ENCODE results near the gene SLC25A48. TPM values are rescaled to one million over a fixed set of nuclear protein-coding genes. Genes with fewer than 3 reads are reported as not detected.

SLC25A48 gene
- total RNA-seq, 1 experiment from 2014 or later = not detected

- ChIA-PET CTCF (interaction anchor here (0.9 kb wide), 1 partner anchor 9 kb away, joined by 3 read pairs; no protein-coding TSS in a partner anchor), POLR2A (no interaction called here)
- TF ChIP-seq TCF7L2 (IDR thresholded peaks at IDR 0.05; ENCODE audit: low read depth, low read length) = no peak
- TF ChIP-seq POLR2AphosphoS5 (IDR thresholded peaks at IDR 0.05; ENCODE audit: low read depth, low read length) = no peak
- no peak for TF ChIP-seq SIN3A (IDR thresholded peaks at IDR 0.05; ENCODE audit: borderline replicate concordance, insufficient read depth, low read depth, low read length)
- TF ChIP-seq REST (IDR thresholded peaks at IDR 0.05; ENCODE audit: insufficient read depth in 1 of 2, low read depth in 2 of 2, low read length in 1 of 2) = no peak
- no peak for TF ChIP-seq CTCF (IDR thresholded peaks at IDR 0.05)
- in situ Hi-C loops (cut with HindIII; ENCODE audit: low pct_unique_long_range_greater_than_20kb, low sequenced_read_pairs) (loop anchor here (25.0 kb wide), 1 partner anchor 377 kb away; the partner anchor contains the start of gene TIFAB), intact Hi-C loops (cut with micrococcal nuclease; ENCODE audit: unreplicated experiment) (no loop called here)
- Histone ChIP-seq H3K4me3 (ENCODE audit: low read depth in 2 of 2, low read length in 2 of 2) (no peak overlapping the region), H3K27ac (ENCODE audit: low read length) (no peak overlapping the region), H3K36me3 (ENCODE audit: control insufficient read depth, insufficient read depth, low read length) (no peaks in the 10 kb centered on the region), H3K9me3 (ENCODE audit: control insufficient read depth, insufficient read depth, low read depth, low read length) (no peaks in the 10 kb centered on the region), H3K4me1 (ENCODE audit: control insufficient read depth, insufficient read depth, low read length) (0 out of 2 replicates have a peak, but pooled peaks cover 3% of the 10 kb centered on the region), H3K27me3 (ENCODE audit: control insufficient read depth, insufficient read depth, low read length) (peaks cover 27% of the 10 kb centered on the region)
- BruUV-seq (replicated peaks) = no TSS peak
- DNase-seq (ENCODE audit: low read depth, low spot score) (no peak), ATAC-seq (no peak)
Observed at GRCh38 chr5:135839566-135839965, 5.1 kb downstream of the SLC25A48 start.

- Histone ChIP-seq H3K4me3 (ENCODE audit: low read depth in 2 of 2, low read length in 2 of 2) (no peak overlapping the region), H3K27me3 (ENCODE audit: control insufficient read depth, insufficient read depth, low read length) (peaks cover 16% of the 10 kb centered on the region), H3K9me3 (ENCODE audit: control insufficient read depth, insufficient read depth, low read depth, low read length) (no peaks in the 10 kb centered on the region), H3K36me3 (ENCODE audit: control insufficient read depth, insufficient read depth, low read length) (no peaks in the 10 kb centered on the region), H3K27ac (ENCODE audit: low read length) (no peak overlapping the region), H3K4me1 (ENCODE audit: control insufficient read depth, insufficient read depth, low read length) (no peaks in the 10 kb centered on the region)
- ATAC-seq = no peak
- ChIA-PET POLR2A (no interaction called here), CTCF (no interaction called here)
- TF ChIP-seq REST (IDR thresholded peaks at IDR 0.05; ENCODE audit: insufficient read depth in 1 of 2, low read depth in 2 of 2, low read length in 1 of 2) (no peak), CTCF (IDR thresholded peaks at IDR 0.05) (no peak), TCF7L2 (IDR thresholded peaks at IDR 0.05; ENCODE audit: low read depth, low read length) (no peak), SIN3A (IDR thresholded peaks at IDR 0.05; ENCODE audit: borderline replicate concordance, insufficient read depth, low read depth, low read length) (no peak), POLR2AphosphoS5 (IDR thresholded peaks at IDR 0.05; ENCODE audit: low read depth, low read length) (no peak)
- no peak for DNase-seq (ENCODE audit: low read depth, low spot score)
- in situ Hi-C loops (cut with HindIII; ENCODE audit: low pct_unique_long_range_greater_than_20kb, low sequenced_read_pairs) = loop anchor here (25.0 kb wide), 1 partner anchor 379 kb away; the partner anchor contains the start of gene TIFAB
- no TSS peak for BruUV-seq (replicated peaks)
- intact Hi-C loops (cut with micrococcal nuclease; ENCODE audit: unreplicated experiment) = no loop called here
Observed at GRCh38 chr5:135840959-135841358, 6.5 kb downstream of the SLC25A48 start.
